ENCODE measurements around the gene DOC2B. TPM values are rescaled to one million over a fixed set of nuclear protein-coding genes. Genes with fewer than 3 reads are reported as not detected.

Gene DOC2B
- total RNA-seq, 1 donor from 2014 or later: 0.26 TPM

GRCh38 chr17:179066-179432, 2.4 kb downstream of the DOC2B start:
- no peak for TF ChIP-seq CTCF (IDR thresholded peaks at IDR 0.05; ENCODE audit: insufficient read depth, low read length, severe bottlenecking)
- DNase-seq (ENCODE audit: low read depth) (no peak), FAIRE-seq (no peak)
- Histone ChIP-seq H3K4me3 (ENCODE audit: low read depth, low read length) (no peak overlapping the region), H3K36me3 (ENCODE audit: control insufficient read depth, insufficient read depth, low read length) (no peaks in the 10 kb centered on the region), H3K27me3 (ENCODE audit: control insufficient read depth, insufficient read depth, low read length) (peaks cover 5% of the 10 kb centered on the region)

GRCh38 chr17:178292-179065, 3.0 kb downstream of the DOC2B start:
- Histone ChIP-seq H3K4me3 (ENCODE audit: low read depth, low read length) (no peak overlapping the region), H3K36me3 (ENCODE audit: control insufficient read depth, insufficient read depth, low read length) (no peaks in the 10 kb centered on the region), H3K27me3 (ENCODE audit: control insufficient read depth, insufficient read depth, low read length) (peaks cover 5% of the 10 kb centered on the region)
- TF ChIP-seq CTCF (IDR thresholded peaks at IDR 0.05; ENCODE audit: insufficient read depth, low read length, severe bottlenecking): no peak
- FAIRE-seq (no peak), DNase-seq (ENCODE audit: low read depth) (no peak)

- no peak overlapping the region for H3K4me3 ChIP-seq (ENCODE audit: low read depth, low read length)
- FAIRE-seq (no peak), DNase-seq (ENCODE audit: low read depth) (no peak)
- H3K27me3 ChIP-seq (ENCODE audit: control insufficient read depth, insufficient read depth, low read length): peaks cover 5% of the 10 kb centered on the region
- H3K36me3 ChIP-seq (ENCODE audit: control insufficient read depth, insufficient read depth, low read length): no peaks in the 10 kb centered on the region
- no peak for TF ChIP-seq CTCF (IDR thresholded peaks at IDR 0.05; ENCODE audit: insufficient read depth, low read length, severe bottlenecking)
Measured at GRCh38 chr17:177762-178161, 3.7 kb downstream of the DOC2B start.

- no peak for FAIRE-seq
Measured at GRCh38 chr17:177155-177554, 4.3 kb downstream of the DOC2B start.

GRCh38 chr17:173166-173911, 8.1 kb downstream of the DOC2B start:
- TF ChIP-seq CTCF (IDR thresholded peaks at IDR 0.05; ENCODE audit: insufficient read depth, low read length, severe bottlenecking): no peak
- Histone ChIP-seq H3K36me3 (ENCODE audit: control insufficient read depth, insufficient read depth, low read length) (no peaks in the 10 kb centered on the region), H3K4me3 (ENCODE audit: low read depth, low read length) (no peak overlapping the region), H3K27me3 (ENCODE audit: control insufficient read depth, insufficient read depth, low read length) (peaks cover 1% of the 10 kb centered on the region)
- FAIRE-seq: no peak
- no peak for DNase-seq (ENCODE audit: low read depth)

More at GRCh38 chr17:177155-177554, 4.3 kb downstream of the DOC2B start:
- Histone ChIP-seq H3K27me3 (ENCODE audit: control insufficient read depth, insufficient read depth, low read length) (peaks cover 5% of the 10 kb centered on the region), H3K4me3 (ENCODE audit: low read depth, low read length) (no peak overlapping the region), H3K36me3 (ENCODE audit: control insufficient read depth, insufficient read depth, low read length) (no peaks in the 10 kb centered on the region)
- no peak for TF ChIP-seq CTCF (IDR thresholded peaks at IDR 0.05; ENCODE audit: insufficient read depth, low read length, severe bottlenecking)
- DNase-seq (ENCODE audit: low read depth): no peak
